GM21381 (cell line): ENCODE data around the gene FLNC.

ENCODE experiments used
- ATAC-seq: cut with Tn5 transposase; IDR thresholded peaks from one replicate; pipeline ENCODE4 v1.9.1; 2021; ENCODE audit warnings: mild to moderate bottlenecking, moderate library complexity; ENCODE audit not compliant: unreplicated experiment

The FLNC gene

GRCh38 chr7:128829391-128830166, 627 bp upstream of the FLNC start:
- no peak for ATAC-seq

- no peak for ATAC-seq
Measured at GRCh38 chr7:128831178-128831993, 1.2 kb downstream of the FLNC start.

- ATAC-seq = no peak
Measured at GRCh38 chr7:128831994-128832879, 2.0 kb downstream of the FLNC start.

DNA sequence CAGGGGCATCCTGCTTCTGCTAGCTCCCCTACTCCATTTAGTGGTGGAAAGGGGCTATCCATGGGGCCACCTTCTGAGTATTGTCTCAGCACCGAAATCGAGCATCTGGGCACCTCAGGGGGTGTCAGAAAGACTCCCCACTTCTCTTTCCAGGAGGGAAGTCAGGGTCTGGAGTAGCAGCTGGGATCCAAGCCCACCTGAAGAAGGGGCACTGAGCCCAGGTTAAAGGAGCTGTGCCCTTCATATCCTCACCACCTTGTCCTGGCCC, 2.6 kb downstream of the FLNC start:
- ATAC-seq = no peak

DNA sequence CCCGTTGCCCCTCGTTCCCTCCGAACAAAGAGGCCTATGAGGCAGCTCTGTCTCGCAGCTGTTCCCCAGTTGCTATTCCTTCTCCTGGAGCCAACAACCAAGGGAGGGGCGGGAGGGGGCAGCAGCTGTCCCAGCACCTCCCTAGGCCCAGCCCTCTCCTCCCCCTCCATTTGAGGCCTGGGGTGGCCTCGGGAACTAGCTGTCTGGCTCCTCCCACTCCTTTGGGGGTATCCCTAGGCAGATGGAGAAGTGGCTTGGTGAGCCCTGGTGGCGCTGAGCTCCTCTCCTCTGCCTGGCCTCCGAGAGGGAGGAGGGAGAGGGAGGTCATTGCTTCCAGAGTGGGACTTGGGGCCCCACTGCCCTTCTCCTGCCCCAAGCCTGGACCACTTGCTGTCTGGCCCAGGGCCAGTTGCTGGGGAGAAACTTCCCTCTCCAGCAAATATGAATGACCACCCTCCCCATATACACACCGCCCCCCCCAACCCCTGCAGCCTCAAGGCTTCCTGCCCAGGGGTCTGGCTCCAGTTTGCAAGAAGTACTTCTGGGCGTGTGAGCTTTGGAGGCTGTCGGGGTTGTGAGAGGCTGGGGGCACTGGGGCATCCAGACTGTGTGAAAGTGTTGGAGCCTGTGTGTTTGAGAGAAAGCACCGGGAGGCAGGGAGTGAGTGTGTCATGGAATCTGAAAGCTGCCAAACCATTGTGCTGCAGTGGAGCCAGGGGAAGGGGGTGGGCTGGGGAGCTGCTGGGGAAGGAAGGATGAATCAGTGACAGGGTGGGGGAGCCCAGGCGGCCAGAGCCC, 3.1 kb downstream of the FLNC start:
- no peak for ATAC-seq

DNA sequence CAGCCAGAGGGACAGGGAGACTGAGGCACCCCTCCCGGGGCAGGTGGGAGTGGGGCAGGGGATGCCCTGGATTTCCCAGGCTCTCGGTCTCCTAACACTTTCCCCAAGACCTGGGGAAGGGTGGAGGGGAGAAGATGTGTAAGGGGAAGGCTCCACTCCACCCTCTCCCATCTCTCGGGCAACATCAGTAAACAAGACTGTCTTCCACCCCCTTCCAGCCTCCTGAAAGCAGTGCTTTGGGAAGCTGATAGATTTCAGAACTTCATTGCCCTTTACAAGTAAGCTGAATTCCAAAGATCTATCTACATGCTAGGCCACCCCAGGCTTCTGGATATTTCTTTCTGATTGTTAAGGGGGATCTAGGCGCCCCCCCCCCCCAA, 3.7 kb downstream of the FLNC start:
- ATAC-seq = no peak

- no peak for ATAC-seq
Measured at GRCh38 chr7:128835231-128835751, 5.1 kb downstream of the FLNC start.

- no peak for ATAC-seq
Measured at GRCh38 chr7:128835790-128836641, 5.8 kb downstream of the FLNC start.

- ATAC-seq = no peak
Measured at GRCh38 chr7:128836729-128837348, 6.6 kb downstream of the FLNC start.

DNA sequence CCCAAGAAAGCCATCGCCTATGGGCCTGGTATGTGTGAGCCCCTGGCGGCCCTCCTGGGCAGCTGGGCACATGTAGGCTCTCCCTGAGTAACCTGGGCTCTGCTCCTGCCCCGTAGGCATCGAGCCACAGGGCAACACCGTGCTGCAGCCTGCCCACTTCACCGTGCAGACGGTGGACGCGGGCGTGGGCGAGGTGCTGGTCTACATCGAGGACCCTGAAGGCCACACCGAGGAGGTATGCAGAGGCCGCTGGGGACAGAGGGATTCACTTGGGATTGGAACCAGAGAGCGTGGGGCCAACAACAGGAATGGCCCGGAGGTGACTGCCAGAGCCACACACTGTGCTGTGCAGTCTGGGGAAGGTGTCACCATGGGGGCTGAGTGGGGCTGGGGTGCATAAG, 7.3 kb downstream of the FLNC start:
- ATAC-seq = no peak

DNA sequence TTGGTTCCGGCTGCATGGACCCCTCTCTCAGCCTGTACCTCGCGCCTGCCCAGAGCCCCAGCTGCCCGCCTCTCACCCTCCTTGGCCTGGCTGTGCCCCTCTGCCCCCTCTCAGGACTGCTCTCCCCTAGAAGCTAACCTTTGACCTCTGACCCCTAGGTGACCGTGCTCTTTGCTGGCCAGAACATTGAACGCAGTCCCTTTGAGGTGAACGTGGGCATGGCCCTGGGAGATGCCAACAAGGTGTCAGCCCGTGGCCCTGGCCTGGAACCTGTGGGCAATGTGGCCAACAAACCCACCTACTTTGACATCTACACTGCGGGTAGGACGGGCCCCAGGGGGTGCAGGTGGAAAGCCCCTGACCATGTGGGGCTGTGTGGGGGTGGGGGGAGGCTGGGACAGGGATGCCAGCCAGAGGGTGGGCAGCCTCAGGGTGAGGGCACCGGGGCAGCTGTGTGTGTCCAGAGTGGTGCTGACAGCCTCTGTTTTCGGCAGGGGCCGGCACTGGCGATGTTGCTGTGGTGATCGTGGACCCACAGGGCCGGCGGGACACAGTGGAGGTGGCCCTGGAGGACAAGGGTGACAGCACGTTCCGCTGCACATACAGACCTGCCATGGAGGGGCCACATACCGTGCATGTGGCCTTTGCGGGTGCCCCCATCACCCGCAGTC, 8.0 kb downstream of the FLNC start:
- no peak for ATAC-seq

GRCh38 chr7:128838981-128839731, 8.9 kb downstream of the FLNC start:
- ATAC-seq = no peak

DNA sequence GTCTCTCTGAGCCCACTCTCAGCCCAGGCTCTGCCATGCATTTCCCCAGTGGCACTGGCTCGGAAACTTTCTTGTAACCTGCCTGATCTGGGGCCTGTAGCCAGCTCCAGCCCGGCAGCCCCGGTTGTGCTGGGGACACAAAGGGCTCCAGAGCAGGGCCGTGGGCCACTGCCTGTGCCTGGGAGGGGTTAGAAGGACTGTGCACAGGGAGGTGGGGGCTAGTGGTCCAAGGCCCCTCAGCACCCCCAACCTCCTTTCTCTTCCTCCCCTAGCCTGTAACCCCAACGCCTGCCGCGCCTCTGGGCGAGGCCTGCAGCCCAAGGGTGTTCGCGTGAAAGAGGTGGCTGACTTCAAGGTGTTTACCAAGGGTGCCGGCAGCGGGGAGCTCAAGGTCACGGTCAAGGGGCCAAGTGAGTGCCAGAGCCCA, 9.6 kb downstream of the FLNC start:
- no peak for ATAC-seq

- ATAC-seq = no peak
Measured at GRCh38 chr7:128840326-128841170, 10.3 kb downstream of the FLNC start.

DNA sequence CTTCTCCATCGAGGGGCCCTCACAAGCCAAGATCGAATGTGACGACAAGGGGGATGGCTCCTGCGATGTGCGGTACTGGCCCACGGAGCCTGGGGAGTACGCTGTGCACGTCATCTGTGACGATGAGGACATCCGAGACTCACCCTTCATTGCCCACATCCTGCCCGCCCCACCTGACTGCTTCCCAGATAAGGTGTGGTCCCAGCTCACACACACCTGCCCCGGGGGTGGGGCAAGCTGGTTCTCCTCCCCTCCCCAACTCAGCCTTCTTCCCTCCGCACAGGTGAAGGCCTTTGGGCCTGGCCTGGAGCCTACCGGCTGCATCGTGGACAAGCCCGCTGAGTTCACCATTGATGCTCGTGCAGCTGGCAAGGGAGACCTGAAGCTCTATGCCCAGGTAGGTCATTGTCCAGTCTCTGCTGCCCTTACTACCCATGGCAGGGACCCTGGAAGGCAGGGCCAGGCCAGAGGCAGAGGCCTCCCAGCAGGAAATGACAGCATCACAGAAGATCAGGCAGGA, 11.0 kb downstream of the FLNC start:
- no peak for ATAC-seq

DNA sequence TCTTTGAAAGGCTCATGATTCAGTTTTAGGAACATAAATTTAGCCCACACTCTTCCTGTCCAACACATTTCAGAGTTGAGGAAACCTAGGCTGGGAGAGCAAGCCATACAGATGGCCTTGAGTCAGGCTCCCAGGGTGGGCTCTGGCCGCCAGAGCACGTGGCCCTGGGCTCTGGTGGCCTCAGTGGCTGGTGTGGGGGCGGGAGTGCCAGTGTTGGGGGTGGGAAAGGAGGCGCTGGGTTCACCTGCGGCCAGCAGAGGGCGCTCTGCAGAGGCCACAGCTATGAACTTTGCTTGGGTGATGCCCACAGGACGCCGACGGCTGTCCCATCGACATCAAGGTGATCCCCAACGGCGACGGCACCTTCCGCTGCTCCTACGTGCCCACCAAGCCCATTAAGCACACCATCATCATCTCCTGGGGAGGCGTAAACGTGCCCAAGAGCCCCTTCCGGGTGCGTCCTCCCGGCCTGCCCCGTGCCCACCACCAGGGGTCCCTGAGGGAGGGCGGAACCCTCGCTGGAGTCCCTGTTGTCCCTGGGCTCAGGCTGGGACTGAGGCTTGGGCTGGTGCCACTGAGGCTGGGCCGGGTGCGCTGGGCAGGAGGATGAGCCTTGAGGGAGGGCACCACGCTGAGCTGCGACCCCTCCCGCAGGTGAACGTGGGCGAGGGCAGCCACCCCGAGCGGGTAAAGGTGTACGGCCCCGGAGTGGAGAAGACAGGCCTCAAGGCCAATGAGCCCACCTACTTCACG, 11.9 kb downstream of the FLNC start:
- peak; percentile 57 for ATAC-seq
